GOT3 (cell line): ENCODE results near the gene E2F1.
"Not testable (repeated sequence)": the region's sequence is repeated elsewhere in the genome, so short reads cannot be mapped to it uniquely, and the experiment has no call there.

ENCODE experiments used
- DNase-seq: peaks from one replicate; lab custom pipeline; 2025; ENCODE audit warnings: mixed read lengths; lab: John Stamatoyannopoulos, UW

E2F1 gene

GRCh38 chr20:33657704-33658095 lies 28.5 kb downstream of the E2F1 start:
- no peak for DNase-seq

GRCh38 chr20:33656783-33657703 lies 29.1 kb downstream of the E2F1 start:
- DNase-seq, result no peak

- DNase-seq, result no peak
These were observed 30.0 kb downstream of the E2F1 start for GRCh38 chr20:33656010-33656782.

GRCh38 chr20:33655164-33655563 lies 31.0 kb downstream of the E2F1 start:
- DNase-seq, result no peak

- DNase-seq, result no peak
These were observed 31.5 kb downstream of the E2F1 start for GRCh38 chr20:33654680-33655161.

- no peak for DNase-seq
These were observed 32.1 kb downstream of the E2F1 start for GRCh38 chr20:33653900-33654596.

- DNase-seq, result no peak
These were observed 32.8 kb downstream of the E2F1 start for GRCh38 chr20:33653218-33653899.

- no peak for DNase-seq
These were observed 34.6 kb downstream of the E2F1 start for GRCh38 chr20:33651562-33652048.

GRCh38 chr20:33650753-33651561 lies 35.2 kb downstream of the E2F1 start:
- no peak for DNase-seq

GRCh38 chr20:33650111-33650752 lies 36.0 kb downstream of the E2F1 start:
- DNase-seq, result no peak

- DNase-seq, result no peak
These were observed 36.9 kb downstream of the E2F1 start for GRCh38 chr20:33649201-33649681.

GRCh38 chr20:33648396-33649004 lies 37.7 kb downstream of the E2F1 start:
- DNase-seq, result no peak

- DNase-seq, result no peak
These were observed 38.4 kb downstream of the E2F1 start for GRCh38 chr20:33647603-33648395.

GRCh38 chr20:33646959-33647602 lies 39.1 kb downstream of the E2F1 start:
- DNase-seq, result not testable (repeated sequence)

- DNase-seq, result no peak
These were observed 40.0 kb downstream of the E2F1 start for GRCh38 chr20:33646191-33646590.

GRCh38 chr20:33645396-33645795 lies 40.8 kb downstream of the E2F1 start:
- no peak for DNase-seq

- DNase-seq, result no peak
These were observed 41.2 kb downstream of the E2F1 start for GRCh38 chr20:33645072-33645358.

GRCh38 chr20:33644313-33645071 lies 41.7 kb downstream of the E2F1 start:
- DNase-seq, result no peak
